CD14-positive monocyte (primary cell): Measurements from ENCODE around the gene SPATA9. TPM values are rescaled to one million over a fixed set of nuclear protein-coding genes. Genes with fewer than 3 reads are reported as not detected.
A peak's percentile ranks its signal among the peaks of the same experiment; 100 is the strongest.

Experiments used
- DNase-seq, 3 donors: peaks; one replicate each; pipeline ENCODE4 v3.0.0-alpha.2; 2011 to 2022
- H2AFZ ChIP-seq: 2 replicates; pipeline ENCODE4 v1.6.0; 2012; ENCODE audit warnings: mild to moderate bottlenecking, low read depth, low read length, inconsistent platforms; ENCODE audit not compliant: insufficient read depth, poor library complexity, severe bottlenecking
- H3K27ac ChIP-seq, 2 donors: 1 replicate in 1 of 2; 2 replicates in 1 of 2; pipeline ENCODE4 v1.5.1; 2012 to 2013; ENCODE audit warnings: low read length in 2 of 2, control low read depth in 1 of 2, inconsistent platforms in 1 of 2, low read depth in 1 of 2, mild to moderate bottlenecking in 1 of 2
- H3K27me3 ChIP-seq, 2 donors: one replicate each; pipeline versions ENCODE4 v1.6.0 to v1.6.1; 2011 to 2013; ENCODE audit warnings: low read length in 2 of 2; ENCODE audit not compliant: control insufficient read depth in 2 of 2, insufficient read depth in 2 of 2
- H3K36me3 ChIP-seq, 2 donors: replicated peaks in 1 of 2; 1 replicate in 1 of 2; 2 replicates in 1 of 2; pipeline versions ENCODE4 v1.5.1 to v1.6.1; 2012 to 2013; ENCODE audit warnings: low read length in 2 of 2, control low read depth in 1 of 2, inconsistent platforms in 1 of 2, mild to moderate bottlenecking in 1 of 2; ENCODE audit not compliant: insufficient read depth in 2 of 2, control insufficient read depth in 1 of 2
- H3K4me1 ChIP-seq, 2 donors: 1 replicate in 1 of 2; 2 replicates in 1 of 2; pipeline versions ENCODE4 v1.5.1 to v1.6.1; 2012 to 2013; ENCODE audit warnings: low read length in 2 of 2, control low read depth in 1 of 2, inconsistent platforms in 1 of 2, mild to moderate bottlenecking in 1 of 2, moderate library complexity in 1 of 2; ENCODE audit not compliant: insufficient read depth in 2 of 2, control insufficient read depth in 1 of 2
- H3K4me2 ChIP-seq: replicated peaks from 2 replicates; pipeline ENCODE3; 2012; ENCODE audit warnings: low read length, moderate library complexity, mild to moderate bottlenecking; ENCODE audit not compliant: poor library complexity, severe bottlenecking; ENCODE audit errors: extremely low read depth
- H3K4me3 ChIP-seq, 3 experiments: fragments of 200-600 bp in 1 of 3; sonication (generic) in 1 of 3; replicated peaks in 1 of 3; 1 replicate in 2 of 3; 2 replicates in 1 of 3; pipeline ENCODE4 v1.5.1; 2011 to 2013; ENCODE audit warnings: low read length in 3 of 3, mild to moderate bottlenecking in 3 of 3, control low read depth in 2 of 3, low read depth in 2 of 3, inconsistent platforms in 1 of 3, moderate library complexity in 1 of 3
- H3K79me2 ChIP-seq: 2 replicates; pipeline ENCODE4 v1.6.0; 2012; ENCODE audit warnings: mild to moderate bottlenecking, control low read depth, inconsistent platforms, low read length, moderate library complexity; ENCODE audit not compliant: insufficient read depth
- H3K9ac ChIP-seq: 2 replicates; pipeline ENCODE4 v1.6.0; 2017; ENCODE audit warnings: low read length, mild to moderate bottlenecking; ENCODE audit not compliant: insufficient read depth, poor library complexity, severe bottlenecking
- H3K9me3 ChIP-seq, 2 donors: replicated peaks in 1 of 2; 1 replicate in 1 of 2; 2 replicates in 1 of 2; pipeline versions ENCODE4 v1.5.1 to v1.6.1; 2012 to 2013; ENCODE audit warnings: low read length in 2 of 2, control low read depth in 1 of 2; ENCODE audit not compliant: control insufficient read depth in 1 of 2, insufficient read depth in 1 of 2
- H4K20me1 ChIP-seq: 2 replicates; pipeline ENCODE4 v1.6.0; 2012; ENCODE audit warnings: mild to moderate bottlenecking, low read length, control low read depth, moderate library complexity; ENCODE audit not compliant: insufficient read depth
- H3K27ac Mint-ChIP-seq, 7 donors: one replicate each; pipeline ENCODE4 v1.8.0; 2020; ENCODE audit warnings: mild to moderate bottlenecking in 7 of 7, mixed read lengths in 7 of 7, moderate library complexity in 6 of 7, inconsistent platforms in 2 of 7
- H3K27me3 Mint-ChIP-seq, 3 donors: one replicate each; pipeline ENCODE4 v1.8.0; 2021 to 2022; ENCODE audit warnings: low read depth in 3 of 3, mild to moderate bottlenecking in 3 of 3, mixed read lengths in 3 of 3, moderate library complexity in 3 of 3, inconsistent platforms in 1 of 3
- H3K36me3 Mint-ChIP-seq, 2 donors: one replicate each; pipeline ENCODE4 v1.8.0; 2020; ENCODE audit warnings: mixed read lengths in 2 of 2, inconsistent platforms in 1 of 2, mild to moderate bottlenecking in 1 of 2
- H3K4me1 Mint-ChIP-seq: one replicate; pipeline ENCODE4 v1.8.0; 2020; ENCODE audit warnings: mild to moderate bottlenecking, mixed read lengths
- H3K4me3 Mint-ChIP-seq, 2 donors: one replicate each; pipeline ENCODE4 v1.8.0; 2020; ENCODE audit warnings: mild to moderate bottlenecking in 2 of 2, mixed read lengths in 2 of 2, moderate library complexity in 1 of 2
- H3K9me3 Mint-ChIP-seq, 7 donors: one replicate each; pipeline ENCODE4 v1.8.0; 2020 to 2022; ENCODE audit warnings: mixed read lengths in 7 of 7, mild to moderate bottlenecking in 6 of 7, moderate library complexity in 6 of 7, inconsistent platforms in 2 of 7
- CTCF ChIP-seq: fragments of 200-600 bp; IDR thresholded peaks from one replicate; pipeline ENCODE4 v1.8.0; 2022; ENCODE audit warnings: antibody characterized with exemption, mild to moderate bottlenecking
- WGBS: methylation state at CpG from one replicate; pipeline ENCODE4 v1.1.5; 2013; ENCODE audit warnings: missing lambda C conversion rate; ENCODE audit not compliant: insufficient coverage; 5-methylcytosine and 5-hydroxymethylcytosine counted together
- intact Hi-C, 2 donors: fragments of 100-400 bp; cut with micrococcal nuclease; formaldehyde crosslinking; loops; one replicate each; pipeline versions ENCODE4 v1.15.0 to v1.15.1; 2023
- polyA plus RNA-seq, 3 donors: library from polyadenylated mRNA; depleted of rRNA in 1 of 3; unstranded in 2 of 3; stranded (reverse) in 1 of 3; fragments of 300-500 nt in 2 of 3; fragments of >200 nt in 1 of 3; fragmentation: Illumina TruSeq in 2 of 3; gene quantifications; 1 replicate in 2 of 3; 2 replicates in 1 of 3; pipeline ENCODE4 v1.2.3, GENCODE V29; 2012 to 2021

Gene SPATA9
- polyA plus RNA-seq, 3 donors = not detected

DNA sequence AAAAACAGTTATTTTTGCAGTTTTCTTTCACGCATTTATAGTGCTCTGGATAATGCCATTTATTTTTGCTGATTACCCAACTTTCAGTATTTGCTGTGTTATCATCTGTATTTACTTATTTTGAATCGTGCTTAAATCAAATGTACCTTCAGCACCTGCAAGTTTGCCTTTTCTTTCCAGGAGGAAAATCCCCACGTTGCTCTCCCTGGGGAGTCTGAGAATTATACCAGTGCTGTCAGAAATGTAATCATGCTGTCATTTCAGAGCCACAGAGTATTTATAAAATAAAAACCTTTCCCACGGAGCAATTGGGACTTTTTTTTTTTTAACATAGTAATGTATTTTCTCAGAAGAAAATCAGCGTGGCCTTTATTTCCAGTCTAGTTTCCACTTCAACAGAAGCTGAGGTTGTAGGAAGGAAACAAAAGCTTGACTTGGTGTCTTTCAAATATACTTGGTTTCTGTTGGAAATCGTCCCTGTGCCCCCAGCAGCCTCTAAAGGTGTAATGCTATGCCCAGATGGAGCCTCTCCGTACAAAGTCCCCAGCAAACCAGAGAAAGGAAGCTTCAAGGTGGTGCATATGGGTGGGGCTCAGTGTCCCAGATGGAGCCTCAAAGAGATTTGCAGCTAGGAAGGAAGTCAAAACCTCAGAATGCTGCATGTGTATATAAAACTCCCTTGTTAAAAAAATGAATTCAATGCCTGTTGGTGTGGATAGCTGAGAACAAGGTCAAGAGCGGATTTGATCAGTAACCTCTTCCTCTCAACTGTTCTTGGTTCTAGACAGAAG, 60.8 kb downstream of the SPATA9 start:
- no peak for DNase-seq
- intact Hi-C loops = no loop called here
- peaks cover 29% of the 10 kb centered on the region for H3K4me1 Mint-ChIP-seq

More for the DNA sequence above, 60.8 kb downstream of the SPATA9 start:
- no peak overlapping the region for H3K27ac Mint-ChIP-seq
- peaks cover 22 to 34% (median 24%) of the 10 kb centered on the region in 3 donors for H3K27me3 Mint-ChIP-seq
- WGBS = 0% methylated on average over 2 of the region's 8 CpGs
- Histone ChIP-seq H2AFZ (no peak overlapping the region), H3K27me3 (peaks cover 22 to 25% of the 10 kb centered on the region in 2 donors), H3K27ac (no peak overlapping the region), H3K4me2 (peak overlapping the region; percentile 99), H3K9ac (no peak overlapping the region), H3K79me2 (no peaks in the 10 kb centered on the region), H3K4me3 (peak overlapping the region in 1 of 3 experiments; percentile 81), H3K9me3 (no peaks in the 10 kb centered on the region), H3K4me1 (peaks cover 25 to 38% of the 10 kb centered on the region in 2 donors), H4K20me1 (no peaks in the 10 kb centered on the region), H3K36me3 (no peaks in the 10 kb centered on the region)
- no peak for TF ChIP-seq CTCF
- H3K36me3 Mint-ChIP-seq = no peaks in the 10 kb centered on the region
- peak overlapping the region; percentile 83 to 92 for H3K4me3 Mint-ChIP-seq
- H3K9me3 Mint-ChIP-seq = peaks cover 0 to 4% (median 0%) of the 10 kb centered on the region in 7 donors
